H9 (cell line): ENCODE data around the gene GATA3. TPM values are rescaled to one million over a fixed set of nuclear protein-coding genes. Genes with fewer than 3 reads are reported as not detected.

Source experiments
- DNase-seq: peaks from one replicate; pipeline ENCODE4 v3.0.0-alpha.2; 2017
- H2AFZ ChIP-seq: one replicate; pipeline ENCODE4 v1.6.1; 2013; ENCODE audit warnings: mild to moderate bottlenecking, low read length, control low read depth, moderate library complexity
- H2AK5ac ChIP-seq: 2 replicates; pipeline ENCODE4 v1.6.1; 2013; ENCODE audit warnings: low read length, control low read depth, mixed read lengths; ENCODE audit not compliant: insufficient read length
- H2BK120ac ChIP-seq: one replicate; pipeline ENCODE4 v1.6.1; 2013; ENCODE audit warnings: low read depth, mild to moderate bottlenecking, low read length, control low read depth, inconsistent platforms; ENCODE audit not compliant: poor library complexity, severe bottlenecking
- H2BK12ac ChIP-seq: 2 replicates; pipeline ENCODE4 v1.6.1; 2013; ENCODE audit warnings: low read length, control low read depth, mixed read lengths, low read depth; ENCODE audit not compliant: insufficient read length
- H2BK15ac ChIP-seq: 2 replicates; pipeline ENCODE4 v1.6.1; 2013; ENCODE audit warnings: low read depth, low read length, control low read depth
- H2BK20ac ChIP-seq: one replicate; pipeline ENCODE4 v1.6.1; 2013; ENCODE audit warnings: low read depth, mild to moderate bottlenecking, low read length, control low read depth, inconsistent platforms; ENCODE audit not compliant: poor library complexity, severe bottlenecking
- H2BK5ac ChIP-seq: 2 replicates; pipeline ENCODE4 v1.6.1; 2013; ENCODE audit warnings: low read length, control low read depth, mixed read lengths; ENCODE audit not compliant: insufficient read length
- H3K14ac ChIP-seq: 2 replicates; pipeline ENCODE4 v1.6.1; 2013; ENCODE audit warnings: low read length, control low read depth; ENCODE audit not compliant: insufficient read depth
- H3K18ac ChIP-seq: 2 replicates; pipeline ENCODE4 v1.6.1; 2013; ENCODE audit warnings: low read depth, mild to moderate bottlenecking, mixed read lengths, low read length, control low read depth; ENCODE audit not compliant: insufficient read length
- H3K23ac ChIP-seq: 2 replicates; pipeline ENCODE4 v1.6.1; 2013; ENCODE audit warnings: low read length, control low read depth, mixed read lengths, low read depth; ENCODE audit not compliant: insufficient read length
- H3K23me2 ChIP-seq: 2 replicates; pipeline ENCODE4 v1.6.1; 2013; ENCODE audit warnings: low read depth, mild to moderate bottlenecking, mixed read lengths, low read length, control low read depth; ENCODE audit not compliant: insufficient read length, poor library complexity, severe bottlenecking
- H3K27ac ChIP-seq: 2 replicates; pipeline ENCODE4 v1.5.1; 2013; ENCODE audit warnings: low read length, control low read depth, mixed read lengths, low read depth; ENCODE audit not compliant: insufficient read length
- H3K27me3 ChIP-seq: 2 replicates; pipeline ENCODE4 v1.6.1; 2013; ENCODE audit warnings: low read length, control low read depth, inconsistent platforms; ENCODE audit not compliant: insufficient read depth
- H3K4ac ChIP-seq: 2 replicates; pipeline ENCODE4 v1.6.1; 2013; ENCODE audit warnings: low read depth, mild to moderate bottlenecking, control low read depth, inconsistent platforms, low read length, moderate library complexity
- H3K4me1 ChIP-seq: 2 replicates; pipeline ENCODE4 v1.6.1; 2013; ENCODE audit warnings: low read length, control low read depth, inconsistent platforms; ENCODE audit not compliant: insufficient read depth
- H3K4me2 ChIP-seq: 2 replicates; pipeline ENCODE4 v1.6.1; 2013; ENCODE audit warnings: low read length, control low read depth, mixed read lengths; ENCODE audit not compliant: insufficient read length, insufficient read depth
- H3K56ac ChIP-seq: 2 replicates; pipeline ENCODE4 v1.6.1; 2013; ENCODE audit warnings: low read depth, mild to moderate bottlenecking, mixed read lengths, low read length, control low read depth; ENCODE audit not compliant: insufficient read length
- H3K79me1 ChIP-seq: 2 replicates; pipeline ENCODE4 v1.6.1; 2013; ENCODE audit warnings: low read depth, mild to moderate bottlenecking, moderate library complexity, low read length, control low read depth, inconsistent platforms; ENCODE audit not compliant: insufficient read depth, poor library complexity, severe bottlenecking
- H3K79me2 ChIP-seq: 2 replicates; pipeline ENCODE4 v1.6.1; 2013; ENCODE audit warnings: low read length, control low read depth, inconsistent platforms; ENCODE audit not compliant: insufficient read depth
- H3K9ac ChIP-seq: 2 replicates; pipeline ENCODE4 v1.6.1; 2013; ENCODE audit warnings: low read length, control low read depth, mixed read lengths; ENCODE audit not compliant: insufficient read length; ENCODE audit errors: extremely low read depth
- H3K9me3 ChIP-seq: one replicate; pipeline ENCODE4 v1.6.1; 2013; ENCODE audit warnings: low read depth, low read length, inconsistent platforms; ENCODE audit not compliant: control insufficient read depth
- H3T11ph ChIP-seq: one replicate; pipeline ENCODE4 v1.6.1; 2013; ENCODE audit warnings: mild to moderate bottlenecking, low read length, control low read depth, inconsistent platforms
- H4K20me1 ChIP-seq: one replicate; pipeline ENCODE4 v1.6.1; 2013; ENCODE audit not compliant: control insufficient read depth, insufficient read length, insufficient read depth
- H4K5ac ChIP-seq: 2 replicates; pipeline ENCODE4 v1.6.1; 2013; ENCODE audit warnings: low read depth, mild to moderate bottlenecking, mixed read lengths, low read length, control low read depth; ENCODE audit not compliant: insufficient read length
- H4K8ac ChIP-seq: replicated peaks from 2 replicates; pipeline ENCODE4 v1.6.1; 2013; ENCODE audit warnings: low read length, control low read depth, mixed read lengths, low read depth; ENCODE audit not compliant: insufficient read length
- H4K91ac ChIP-seq: 2 replicates; pipeline ENCODE4 v1.6.1; 2013; ENCODE audit warnings: low read depth, mild to moderate bottlenecking, moderate library complexity, mixed read lengths, low read length, control low read depth; ENCODE audit not compliant: insufficient read length
- H3K27ac Mint-ChIP-seq, 3 experiments: 2 replicates in 2 of 3; 3 replicates in 1 of 3; pipeline ENCODE4 v1.8.0; 2020 to 2021; ENCODE audit warnings: mixed read lengths in 3 of 3, mild to moderate bottlenecking in 1 of 3, moderate library complexity in 1 of 3
- H3K27me3 Mint-ChIP-seq: 2 replicates; pipeline ENCODE4 v1.8.0; 2021; ENCODE audit warnings: low read depth, mild to moderate bottlenecking, moderate library complexity, mixed read lengths
- H3K36me3 Mint-ChIP-seq, 3 experiments: 2 replicates in 2 of 3; 3 replicates in 1 of 3; pipeline ENCODE4 v1.8.0; 2020 to 2021; ENCODE audit warnings: low read depth in 3 of 3, mixed read lengths in 3 of 3; ENCODE audit not compliant: insufficient read depth in 1 of 3
- H3K4me1 Mint-ChIP-seq, 2 experiments: 2 replicates each; pipeline ENCODE4 v1.8.0; 2020; ENCODE audit warnings: mixed read lengths in 2 of 2
- H3K4me3 Mint-ChIP-seq, 2 experiments: 2 replicates in 1 of 2; 3 replicates in 1 of 2; pipeline ENCODE4 v1.8.0; 2020 to 2021; ENCODE audit warnings: mild to moderate bottlenecking in 2 of 2, mixed read lengths in 2 of 2, moderate library complexity in 1 of 2
- H3K9me3 Mint-ChIP-seq, 2 experiments: 2 replicates in 1 of 2; 3 replicates in 1 of 2; pipeline ENCODE4 v1.8.0; 2020; ENCODE audit warnings: mild to moderate bottlenecking in 2 of 2, mixed read lengths in 2 of 2, moderate library complexity in 1 of 2
- WGBS: extraction: QIAGEN DNeasy Blood & Tissue Kit; methylation state at CpG from one replicate; pipeline ENCODE4 v1.1.7; 2013; ENCODE audit warnings: missing lambda C conversion rate, low lambda C conversion rate, mixed read lengths; ENCODE audit not compliant: insufficient read length; ENCODE audit errors: extremely low coverage; 5-methylcytosine and 5-hydroxymethylcytosine counted together
- total RNA-seq: library from RNA; stranded (reverse); gene quantifications from 2 replicates; pipeline ENCODE4 v1.2.1, GENCODE V29; 2021
- TF ChIP-seq, protein P1 (sequence below): fragments of 200-600 bp; sonication (generic); conservative IDR thresholded peaks from 3 replicates; pipeline ENCODE4 v1.8.0; 2021; ENCODE audit warnings: antibody characterized with exemption, mild to moderate bottlenecking

The GATA3 gene
- total RNA-seq, 1 experiment from 2014 or later: 0.31 TPM

DNA sequence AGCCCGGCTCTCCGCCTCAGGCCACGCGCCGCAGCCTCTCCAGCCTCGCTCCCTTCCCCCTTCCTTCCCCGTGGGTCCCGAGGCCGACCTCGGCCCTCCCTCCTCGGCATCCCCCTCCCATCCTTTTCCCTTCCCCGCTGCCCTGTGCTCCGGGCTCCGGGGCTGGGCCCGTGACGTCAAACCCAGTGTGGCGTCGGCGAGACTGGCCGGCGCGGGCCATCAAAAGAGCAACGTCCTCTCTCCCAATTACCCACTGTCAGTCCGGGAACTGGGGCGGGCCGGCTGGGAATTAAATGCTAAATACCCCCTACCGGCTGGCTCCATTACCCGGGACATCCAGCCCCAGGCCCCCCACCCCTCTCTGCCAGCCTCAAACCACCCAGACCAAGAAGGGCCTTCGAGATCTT lies 2.6 kb upstream of the GATA3 start:
- Histone ChIP-seq H3K18ac (no peak overlapping the region), H3K4ac (no peak overlapping the region), H3K14ac (no peak overlapping the region), H3K9ac (no peak overlapping the region), H2BK5ac (no peak overlapping the region), H3K23me2 (peaks cover 35% of the 10 kb centered on the region), H3K27me3 (peaks cover 85% of the 10 kb centered on the region), H3K79me2 (no peaks in the 10 kb centered on the region), H3K4me1 (peaks cover 2% of the 10 kb centered on the region; the same call in 1 of the 2 replicates), H3K9me3 (no peaks in the 10 kb centered on the region), H2AFZ (no peak overlapping the region), H4K8ac (no peak overlapping the region), H4K5ac (no peak overlapping the region), H3T11ph (no peak overlapping the region), H3K27ac (no peak overlapping the region), H3K4me2 (peak overlapping the region; percentile 35), H2BK12ac (no peak overlapping the region), H2AK5ac (no peak overlapping the region), H4K20me1 (no peaks in the 10 kb centered on the region), H2BK15ac (no peak overlapping the region), H2BK20ac (no peak overlapping the region), H2BK120ac (no peak overlapping the region), H3K23ac (no peak overlapping the region), H3K79me1 (no peaks in the 10 kb centered on the region), H3K56ac (no peak overlapping the region), H4K91ac (no peak overlapping the region)
- H3K4me3 Mint-ChIP-seq: peak overlapping the region; percentile 40 to 77
- peaks cover 34 to 56% of the 10 kb centered on the region in 2 experiments for H3K4me1 Mint-ChIP-seq
- H3K27ac Mint-ChIP-seq: no peak overlapping the region
- H3K36me3 Mint-ChIP-seq: no peaks in the 10 kb centered on the region; a peak in 1 of 7 replicates
- WGBS: no CpG with 5 or more reads among the region's 29 CpGs
- DNase-seq: peak; percentile 78
- peaks cover 92% of the 10 kb centered on the region for H3K27me3 Mint-ChIP-seq
- TF ChIP-seq, protein P1, sequence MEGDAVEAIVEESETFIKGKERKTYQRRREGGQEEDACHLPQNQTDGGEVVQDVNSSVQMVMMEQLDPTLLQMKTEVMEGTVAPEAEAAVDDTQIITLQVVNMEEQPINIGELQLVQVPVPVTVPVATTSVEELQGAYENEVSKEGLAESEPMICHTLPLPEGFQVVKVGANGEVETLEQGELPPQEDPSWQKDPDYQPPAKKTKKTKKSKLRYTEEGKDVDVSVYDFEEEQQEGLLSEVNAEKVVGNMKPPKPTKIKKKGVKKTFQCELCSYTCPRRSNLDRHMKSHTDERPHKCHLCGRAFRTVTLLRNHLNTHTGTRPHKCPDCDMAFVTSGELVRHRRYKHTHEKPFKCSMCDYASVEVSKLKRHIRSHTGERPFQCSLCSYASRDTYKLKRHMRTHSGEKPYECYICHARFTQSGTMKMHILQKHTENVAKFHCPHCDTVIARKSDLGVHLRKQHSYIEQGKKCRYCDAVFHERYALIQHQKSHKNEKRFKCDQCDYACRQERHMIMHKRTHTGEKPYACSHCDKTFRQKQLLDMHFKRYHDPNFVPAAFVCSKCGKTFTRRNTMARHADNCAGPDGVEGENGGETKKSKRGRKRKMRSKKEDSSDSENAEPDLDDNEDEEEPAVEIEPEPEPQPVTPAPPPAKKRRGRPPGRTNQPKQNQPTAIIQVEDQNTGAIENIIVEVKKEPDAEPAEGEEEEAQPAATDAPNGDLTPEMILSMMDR: no peak
- no peaks in the 10 kb centered on the region; a peak in 1 of 5 replicates for H3K9me3 Mint-ChIP-seq
